HG03521 (cell line): ENCODE results near the gene ABCB1.
A peak's percentile ranks its signal among the peaks of the same experiment; 100 is the strongest.
"Not testable (repeated sequence)": the region's sequence is repeated elsewhere in the genome, so short reads cannot be mapped to it uniquely, and the experiment has no call there.

Experiments used
- ATAC-seq: cut with Tn5 transposase; IDR thresholded peaks from one replicate; pipeline ENCODE4 v1.9.1; 2021; ENCODE audit warnings: mild to moderate bottlenecking, moderate library complexity; ENCODE audit not compliant: unreplicated experiment

ABCB1 gene

GRCh38 chr7:87580636-87581035 is 20.0 kb downstream of the ABCB1 start:
- no peak for ATAC-seq

- ATAC-seq, result no peak
Measured at GRCh38 chr7:87575521-87575920, 25.2 kb downstream of the ABCB1 start.

GRCh38 chr7:87574630-87575029 is 26.1 kb downstream of the ABCB1 start:
- no peak for ATAC-seq

GRCh38 chr7:87572513-87572912 is 28.2 kb downstream of the ABCB1 start:
- not testable (repeated sequence) for ATAC-seq

GRCh38 chr7:87570178-87570577 is 30.5 kb downstream of the ABCB1 start:
- ATAC-seq, result no peak

GRCh38 chr7:87567052-87567451 is 33.6 kb downstream of the ABCB1 start:
- no peak for ATAC-seq

- ATAC-seq, result no peak
Measured at GRCh38 chr7:87566311-87566900, 34.3 kb downstream of the ABCB1 start.

GRCh38 chr7:87565877-87566276 is 34.8 kb downstream of the ABCB1 start:
- no peak for ATAC-seq

- peak; percentile 74 for ATAC-seq
Measured at GRCh38 chr7:87564296-87564963, 36.3 kb downstream of the ABCB1 start.

GRCh38 chr7:87561702-87562101 is 39.0 kb downstream of the ABCB1 start:
- ATAC-seq, result no peak

- ATAC-seq, result no peak
Measured at GRCh38 chr7:87561102-87561501, 39.6 kb downstream of the ABCB1 start.

GRCh38 chr7:87552351-87552900 is 48.3 kb downstream of the ABCB1 start:
- no peak for ATAC-seq

GRCh38 chr7:87548123-87548919 is 52.4 kb downstream of the ABCB1 start:
- ATAC-seq, result no peak

- no peak for ATAC-seq
Measured at GRCh38 chr7:87545760-87546159, 54.9 kb downstream of the ABCB1 start.

- peak; percentile 50 for ATAC-seq
Measured at GRCh38 chr7:87543623-87544022, 57.1 kb downstream of the ABCB1 start.

GRCh38 chr7:87541648-87542047 is 59.0 kb downstream of the ABCB1 start:
- no peak for ATAC-seq

- no peak for ATAC-seq
Measured at GRCh38 chr7:87538052-87538451, 62.6 kb downstream of the ABCB1 start.

GRCh38 chr7:87534072-87534471 is 66.6 kb downstream of the ABCB1 start:
- no peak for ATAC-seq

GRCh38 chr7:87530126-87530525 is 70.6 kb downstream of the ABCB1 start:
- no peak for ATAC-seq

GRCh38 chr7:87528730-87529129 is 72.0 kb downstream of the ABCB1 start:
- no peak for ATAC-seq

- no peak for ATAC-seq
Measured at GRCh38 chr7:87518735-87519134, 81.9 kb downstream of the ABCB1 start.

- no peak for ATAC-seq
Measured at GRCh38 chr7:87517891-87518290, 82.8 kb downstream of the ABCB1 start.
